NCI-H1436 (cell line): ENCODE results near the gene KCNK4.

Source experiments
- DNase-seq: peaks from one replicate; lab custom pipeline; 2025; lab: John Stamatoyannopoulos, UW

KCNK4 gene

DNA sequence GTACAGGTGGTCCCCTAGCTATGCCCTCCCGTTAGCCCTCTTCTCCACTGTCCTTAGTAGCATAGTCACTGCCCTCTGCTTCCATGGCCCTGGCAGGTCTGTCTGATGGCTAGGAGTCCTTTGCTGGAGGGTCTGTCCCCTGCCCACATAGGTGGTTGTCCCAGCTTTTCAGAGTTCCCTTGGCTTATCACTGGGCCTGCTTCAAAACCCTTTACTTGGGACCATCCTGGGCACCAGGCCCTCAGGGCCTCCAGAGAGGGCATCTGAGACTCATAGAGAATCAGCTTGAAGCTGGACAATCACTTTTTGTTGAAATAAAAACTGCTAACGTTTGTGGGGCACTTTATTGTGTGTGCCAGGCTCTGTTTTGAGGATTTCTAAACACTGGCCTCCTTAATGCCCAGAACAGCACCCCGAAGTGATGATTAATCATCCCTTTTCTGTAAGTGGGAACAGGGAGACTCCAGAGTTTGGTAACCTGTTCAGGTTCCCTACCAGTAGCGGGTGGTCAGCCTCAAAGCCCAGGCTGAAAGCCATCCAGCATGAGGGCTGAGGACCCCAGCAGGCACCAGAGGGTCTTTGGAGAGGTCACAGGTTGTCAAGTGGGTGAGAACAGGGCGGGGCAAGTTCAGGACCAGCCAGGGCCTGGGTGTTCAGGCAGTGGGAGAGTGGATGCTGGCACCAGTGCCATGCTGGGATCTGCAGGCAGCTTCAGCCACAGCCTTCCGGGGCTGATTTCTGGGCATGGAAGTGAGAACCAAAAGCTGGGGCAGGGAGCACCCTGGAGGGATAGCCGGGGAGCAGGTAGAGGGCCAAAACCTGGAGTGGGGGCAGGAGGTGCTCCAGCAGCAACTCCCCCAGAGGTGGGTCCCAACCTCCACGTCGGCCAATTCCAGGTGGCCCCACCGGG, 495 bp upstream of the KCNK4 start:
- no peak for DNase-seq

DNA sequence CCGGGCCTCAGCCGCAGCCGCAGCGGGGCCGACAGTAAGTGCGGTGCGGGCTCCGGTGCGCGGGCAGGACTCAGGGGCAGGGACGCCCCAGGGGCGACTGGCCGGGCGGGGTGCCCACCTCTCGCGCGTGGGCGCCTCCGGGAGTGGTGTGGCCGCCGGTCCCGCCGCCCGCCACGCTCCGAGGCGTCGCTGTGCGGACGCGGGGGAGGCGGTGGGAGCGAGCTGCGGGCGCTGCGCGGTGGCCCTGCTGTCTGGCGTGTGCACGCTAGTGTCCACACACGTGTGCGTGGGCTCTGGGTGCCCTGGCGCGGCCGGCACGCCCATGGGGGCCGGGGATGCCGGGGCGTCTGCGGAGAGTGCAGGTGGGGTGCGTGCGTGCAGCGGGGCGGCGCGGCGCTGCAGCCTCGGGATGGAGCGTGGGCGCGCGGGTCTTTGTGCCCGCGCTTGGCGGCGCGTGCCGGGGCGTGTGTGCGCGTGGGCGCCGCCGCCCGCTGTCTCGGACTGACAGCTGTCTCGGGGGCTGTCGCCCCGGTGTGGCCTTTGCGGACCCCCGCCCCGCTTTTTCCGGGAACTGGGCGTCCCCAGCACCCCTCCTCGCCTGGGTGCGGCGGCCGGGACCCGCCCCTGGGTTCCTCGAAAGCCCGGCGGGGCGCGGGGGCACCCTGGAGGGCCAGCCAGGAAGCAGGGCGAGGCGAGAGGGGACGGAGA, 804 bp downstream of the KCNK4 start:
- no peak for DNase-seq

DNA sequence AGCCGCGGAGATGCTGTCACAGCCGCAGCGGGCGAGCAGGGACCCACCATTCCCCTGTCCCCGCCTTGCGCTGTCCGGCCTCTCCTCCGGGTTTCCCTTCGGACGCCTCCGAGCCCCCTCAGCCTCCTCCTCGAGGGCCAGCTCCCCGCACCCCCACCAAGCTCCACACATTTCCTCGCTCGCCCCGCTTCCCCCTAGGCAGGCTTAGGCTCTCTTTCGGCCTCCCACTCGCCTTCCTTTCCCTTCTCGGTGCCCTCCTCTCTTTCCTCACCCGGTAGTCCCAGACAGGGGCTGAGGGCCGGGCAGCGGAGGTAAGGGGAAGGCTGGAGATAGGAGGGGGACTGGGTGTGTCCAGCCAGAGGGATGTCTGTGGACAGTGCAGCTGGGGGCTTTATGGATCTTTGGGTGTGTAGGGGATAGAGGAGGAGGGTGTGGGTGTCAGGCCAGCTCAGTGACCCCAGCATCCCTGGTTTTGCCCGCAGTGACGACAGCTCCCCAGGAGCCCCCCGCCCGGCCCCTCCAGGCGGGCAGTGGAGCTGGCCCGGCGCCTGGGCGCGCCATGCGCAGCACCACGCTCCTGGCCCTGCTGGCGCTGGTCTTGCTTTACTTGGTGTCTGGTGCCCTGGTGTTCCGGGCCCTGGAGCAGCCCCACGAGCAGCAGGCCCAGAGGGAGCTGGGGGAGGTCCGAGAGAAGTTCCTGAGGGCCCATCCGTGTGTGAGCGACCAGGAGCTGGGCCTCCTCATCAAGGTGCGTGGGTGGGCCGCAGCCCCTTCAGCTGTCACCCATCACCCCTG, 1.6 kb downstream of the KCNK4 start:
- DNase-seq, result no peak

GRCh38 chr11:64294774-64295173, 3.7 kb downstream of the KCNK4 start:
- DNase-seq, result no peak

- no peak for DNase-seq
Observed at GRCh38 chr11:64295760-64296159, 4.7 kb downstream of the KCNK4 start.

GRCh38 chr11:64296236-64296635, 5.1 kb downstream of the KCNK4 start:
- no peak for DNase-seq

DNA sequence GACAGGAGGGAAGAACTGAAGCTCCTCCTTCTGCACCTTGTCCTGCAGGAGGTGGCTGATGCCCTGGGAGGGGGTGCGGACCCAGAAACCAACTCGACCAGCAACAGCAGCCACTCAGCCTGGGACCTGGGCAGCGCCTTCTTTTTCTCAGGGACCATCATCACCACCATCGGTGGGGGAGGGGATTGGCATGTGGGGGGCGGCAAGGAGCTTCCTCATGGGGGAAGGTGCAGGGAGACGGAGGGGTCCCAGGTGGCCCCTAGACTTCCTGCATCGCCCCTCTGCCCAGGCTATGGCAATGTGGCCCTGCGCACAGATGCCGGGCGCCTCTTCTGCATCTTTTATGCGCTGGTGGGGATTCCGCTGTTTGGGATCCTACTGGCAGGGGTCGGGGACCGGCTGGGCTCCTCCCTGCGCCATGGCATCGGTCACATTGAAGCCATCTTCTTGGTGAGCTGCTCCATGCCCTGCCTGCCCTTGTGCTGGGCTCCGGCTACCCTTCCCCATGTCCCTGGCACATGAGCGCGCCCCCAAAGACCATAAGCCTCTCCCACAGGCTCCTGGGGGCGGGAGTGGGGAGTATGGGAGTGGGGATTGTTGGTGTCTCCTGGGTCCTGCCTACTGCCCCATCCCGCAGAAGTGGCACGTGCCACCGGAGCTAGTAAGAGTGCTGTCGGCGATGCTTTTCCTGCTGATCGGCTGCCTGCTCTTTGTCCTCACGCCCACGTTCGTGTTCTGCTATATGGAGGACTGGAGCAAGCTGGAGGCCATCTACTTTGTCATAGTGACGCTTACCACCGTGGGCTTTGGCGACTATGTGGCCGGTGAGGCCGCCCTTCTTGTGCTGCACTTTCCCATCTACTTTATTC, 6.0 kb downstream of the KCNK4 start:
- no peak for DNase-seq

GRCh38 chr11:64297699-64298358, 6.7 kb downstream of the KCNK4 start:
- DNase-seq, result no peak

DNA sequence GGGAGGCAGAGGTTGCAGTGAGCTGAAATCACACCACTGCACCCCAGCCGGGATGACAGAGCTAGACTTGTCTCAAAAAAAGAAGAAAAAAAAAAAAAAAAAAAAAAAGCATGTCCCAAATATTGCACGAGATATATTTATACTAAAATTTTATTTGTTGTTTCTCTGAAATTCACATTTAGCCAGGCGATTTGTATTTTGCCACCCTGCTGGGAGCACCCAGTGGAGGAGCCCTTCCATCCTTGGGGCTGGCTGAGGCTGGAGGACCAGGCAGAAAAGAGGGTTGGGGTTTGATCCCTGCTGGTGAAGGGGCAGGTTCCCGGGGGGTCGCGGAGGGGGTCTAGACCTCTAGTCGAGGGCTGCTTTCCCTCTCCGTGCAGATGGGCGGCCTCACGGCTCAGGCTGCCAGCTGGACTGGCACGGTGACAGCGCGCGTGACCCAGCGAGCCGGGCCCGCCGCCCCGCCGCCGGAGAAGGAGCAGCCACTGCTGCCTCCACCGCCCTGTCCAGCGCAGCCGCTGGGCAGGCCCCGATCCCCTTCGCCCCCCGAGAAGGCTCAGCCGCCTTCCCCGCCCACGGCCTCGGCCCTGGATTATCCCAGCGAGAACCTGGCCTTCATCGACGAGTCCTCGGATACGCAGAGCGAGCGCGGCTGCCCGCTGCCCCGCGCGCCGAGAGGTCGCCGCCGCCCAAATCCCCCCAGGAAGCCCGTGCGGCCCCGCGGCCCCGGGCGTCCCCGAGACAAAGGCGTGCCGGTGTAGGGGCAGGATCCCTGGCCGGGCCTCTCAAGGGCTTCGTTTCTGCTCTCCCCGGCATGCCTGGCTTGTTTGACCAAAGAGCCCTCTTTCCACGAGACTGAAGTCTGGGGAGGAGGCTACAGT, 8.1 kb downstream of the KCNK4 start:
- DNase-seq, result no peak

DNA sequence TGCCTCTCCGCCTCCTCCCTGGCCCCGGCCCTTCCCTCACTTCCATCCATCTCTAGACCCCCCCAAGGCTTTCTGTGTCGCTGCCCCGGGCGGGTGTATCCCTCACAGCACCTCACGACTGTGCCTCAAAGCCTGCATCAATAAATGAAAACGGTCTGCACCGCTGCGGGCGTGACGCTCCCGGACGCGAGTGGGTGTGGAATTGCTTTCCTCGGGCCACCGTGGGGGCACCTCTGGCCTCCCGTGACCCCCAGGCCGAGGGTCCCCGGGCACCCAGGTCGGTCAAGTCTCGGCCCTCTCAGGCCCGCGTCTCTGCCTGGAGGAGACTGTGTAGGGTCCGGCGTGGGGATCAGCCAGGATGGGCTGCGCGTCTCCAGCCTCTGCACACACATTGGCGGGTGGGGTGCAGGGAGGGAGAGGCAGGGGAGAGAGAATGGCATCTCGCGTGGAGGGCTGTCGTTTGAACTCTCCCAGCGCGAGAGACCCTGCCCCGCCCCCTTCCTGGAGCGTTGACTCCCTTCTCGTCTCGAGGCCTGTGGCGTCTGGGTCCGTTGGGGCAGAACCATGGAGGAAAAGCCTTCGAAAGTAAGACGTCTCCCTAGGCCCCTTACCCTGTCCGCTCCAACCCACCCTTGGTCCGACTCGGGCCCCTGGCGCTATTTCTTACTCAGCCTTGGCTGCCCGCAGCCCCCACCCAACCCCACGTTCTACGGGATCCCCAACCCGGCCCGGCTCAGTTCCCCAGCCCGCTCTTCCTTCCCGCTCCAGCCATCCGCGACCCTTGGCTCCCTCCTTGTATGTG, 8.9 kb downstream of the KCNK4 start, which contains the start of gene CATSPERZ:
CATSPERZ (plus strand) TSS at position 512 of the 802 bp plus-strand sequence; CDS start at position 565, 53 bp downstream.
- DNase-seq, result no peak

- DNase-seq, result no peak
Observed at GRCh38 chr11:64303109-64304031, 12.3 kb downstream of the KCNK4 start.

- DNase-seq, result no peak
Observed at GRCh38 chr11:64304032-64304315, 12.9 kb downstream of the KCNK4 start.

GRCh38 chr11:64304316-64305072, 13.4 kb downstream of the KCNK4 start:
- DNase-seq, result peak; percentile 87

DNA sequence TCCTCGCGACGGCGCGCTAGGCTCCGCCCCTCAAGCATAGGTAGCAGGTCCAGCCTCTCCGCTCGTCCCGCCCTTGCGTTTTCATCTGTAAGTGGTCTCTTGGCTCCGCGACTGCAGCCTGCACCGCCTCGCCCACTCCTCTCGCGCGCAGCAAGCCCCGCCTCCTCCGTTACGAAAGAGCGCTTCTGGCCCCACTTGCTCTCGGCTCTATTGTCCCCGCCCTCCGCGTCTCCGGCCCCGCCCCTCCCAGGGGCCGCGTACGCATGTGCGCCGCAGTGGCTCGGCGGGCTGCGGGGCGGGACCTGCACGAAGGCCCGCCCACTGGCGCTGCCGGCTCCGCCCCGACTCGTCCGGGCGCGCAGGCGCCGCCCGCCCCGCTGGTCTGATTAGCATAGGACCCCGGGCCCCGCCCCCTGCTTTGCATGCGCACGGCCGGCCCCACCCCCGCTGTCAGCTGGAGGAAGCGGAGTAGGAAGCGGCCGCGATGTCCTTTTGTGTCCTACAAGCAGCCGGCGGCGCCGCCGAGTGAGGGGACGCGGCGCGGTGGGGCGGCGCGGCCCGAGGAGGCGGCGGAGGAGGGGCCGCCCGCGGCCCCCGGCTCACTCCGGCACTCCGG, 14.1 kb downstream of the KCNK4 start, which contains the start of gene ESRRA:
ESRRA (plus strand) TSS at position 450 of the 616 bp plus-strand sequence. CDS start 1,656 bp downstream, outside the sequence.
- peak; percentile 100 for DNase-seq

DNA sequence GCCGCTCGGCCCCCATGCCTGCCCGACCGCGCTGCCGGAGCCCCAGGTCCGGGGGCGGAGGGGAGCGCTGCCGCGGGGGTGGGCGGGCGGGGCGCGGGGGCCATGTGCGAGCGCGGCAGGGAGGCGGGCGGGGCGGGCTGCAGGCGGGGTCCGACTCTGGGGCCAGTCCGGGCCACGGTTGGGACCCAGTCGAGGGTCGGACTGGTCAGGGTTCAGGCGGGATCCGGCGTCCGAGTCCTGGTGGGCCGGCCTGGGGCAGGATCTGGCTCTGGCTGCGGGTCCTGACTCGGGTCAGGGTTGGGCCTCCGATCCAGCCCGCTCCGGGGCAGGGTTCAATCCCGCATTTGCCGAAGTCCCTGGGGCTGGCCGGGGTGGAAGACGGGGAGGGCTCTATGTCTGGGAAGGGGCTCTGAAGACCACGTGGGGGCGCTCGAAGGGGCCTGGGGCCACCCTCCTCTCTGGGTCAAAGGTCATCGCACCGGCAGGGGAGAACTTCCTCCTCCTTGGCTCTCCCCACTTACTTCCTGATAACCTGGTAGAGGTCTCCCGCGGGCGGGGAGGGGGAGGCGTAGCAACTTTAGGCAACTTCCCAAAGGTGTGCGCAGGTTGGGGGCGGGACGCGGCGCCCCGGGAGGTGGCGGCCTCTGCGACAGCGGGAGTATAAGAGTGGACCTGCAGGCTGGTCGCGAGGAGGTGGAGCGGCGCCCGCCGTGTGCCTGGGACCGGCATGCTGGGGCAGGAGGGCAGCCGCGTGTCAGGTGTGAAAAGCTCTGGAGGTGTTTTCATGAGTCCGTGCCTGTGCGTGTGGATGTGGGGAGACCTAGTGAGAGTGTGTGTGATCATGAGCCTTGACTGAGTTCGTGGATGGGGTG, 14.8 kb downstream of the KCNK4 start:
- peak; percentile 52 for DNase-seq

DNA sequence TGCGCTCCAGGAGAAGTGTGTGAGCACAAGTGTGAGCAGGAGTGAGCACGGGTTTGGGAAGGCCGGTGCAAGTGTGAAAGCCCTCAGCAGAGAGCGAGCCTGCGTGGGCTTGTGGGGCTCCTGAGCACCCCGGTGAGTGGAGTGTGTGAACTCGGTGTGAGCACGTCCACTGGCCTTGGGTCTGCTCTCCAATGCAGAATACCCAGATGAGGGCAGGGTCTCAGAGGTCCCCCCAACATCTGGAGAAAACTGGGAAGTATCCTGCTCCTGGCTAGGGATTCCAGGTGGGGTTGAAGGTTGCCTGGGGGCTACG, 15.4 kb downstream of the KCNK4 start:
- DNase-seq, result no peak
